ENCODE results near the gene FAU. TPM values are rescaled to one million over a fixed set of nuclear protein-coding genes. Genes with fewer than 3 reads are reported as not detected.

Gene FAU
- total and polyA plus RNA-seq, 2 of the 13 experiments (the other 11 are each of a cell fraction or from before 2014, with no cell fraction given) = 374 to 869 TPM

- TF ChIP-seq ZNF597 (CRISPR knock-in tag; IDR thresholded peaks at IDR 0.05) = no peak
- TF ChIP-seq PAXIP1 (CRISPR knock-in tag; conservative IDR thresholded peaks at IDR 0.05) = peak; percentile 42
- TF ChIP-seq ZNF17 (CRISPR knock-in tag; IDR thresholded peaks at IDR 0.05) = no peak
- no peak for TF ChIP-seq MYPOP (CRISPR knock-in tag; IDR thresholded peaks at IDR 0.05)
- no peak; the same call in 1 of the 2 replicates for TF ChIP-seq THRA (CRISPR knock-in tag; IDR thresholded peaks at IDR 0.05; ENCODE audit: borderline replicate concordance)
- TF ChIP-seq U2AF2 (IDR thresholded peaks at IDR 0.05; ENCODE audit: low read depth, low read length) = no peak
- no peak; the same call in 1 of the 2 replicates for TF ChIP-seq TSC22D2 (CRISPR knock-in tag; IDR thresholded peaks at IDR 0.05; ENCODE audit: borderline replicate concordance)
Measured at GRCh38 chr11:65134240-65134951, 12.5 kb upstream of the FAU start, which contains the start of gene SYVN1 (continued).

Data from HepG2 (cell line).